PC-9 (cell line): ENCODE measurements around the gene ADAM8.

ENCODE experiments used
- EZH2 ChIP-seq: fragments of 200-600 bp; sonication (generic); IDR thresholded peaks from 2 replicates; pipeline ENCODE4 v1.8.0; 2017; ENCODE audit warnings: antibody characterized with exemption, low read depth
- TF ChIP-seq, protein P1 (sequence below): fragments of 200-600 bp; sonication (generic); conservative IDR thresholded peaks from 2 replicates; pipeline ENCODE4 v1.6.1; 2017; ENCODE audit warnings: mixed run types, antibody characterized with exemption, mild to moderate bottlenecking, moderate library complexity

DNA sequence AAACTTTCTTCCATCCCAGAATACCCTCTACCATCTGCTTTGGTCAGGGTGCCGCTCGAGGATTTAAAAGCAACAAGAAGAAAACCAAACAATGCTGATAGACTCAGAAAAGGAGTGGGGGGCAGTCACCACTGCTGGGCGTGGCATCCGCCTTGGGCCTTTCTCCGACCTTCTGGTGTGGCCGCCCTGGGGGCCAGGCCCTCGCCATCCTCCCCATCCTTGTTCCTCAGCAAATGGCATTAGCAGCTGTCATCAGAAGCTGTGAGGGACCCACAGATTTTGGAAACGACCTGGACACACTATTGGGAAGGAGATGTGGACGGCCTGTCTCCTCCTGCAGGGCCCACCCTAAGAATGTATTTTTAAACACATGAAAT is 36.1 kb upstream of the ADAM8 start:
- TF ChIP-seq, protein P1, sequence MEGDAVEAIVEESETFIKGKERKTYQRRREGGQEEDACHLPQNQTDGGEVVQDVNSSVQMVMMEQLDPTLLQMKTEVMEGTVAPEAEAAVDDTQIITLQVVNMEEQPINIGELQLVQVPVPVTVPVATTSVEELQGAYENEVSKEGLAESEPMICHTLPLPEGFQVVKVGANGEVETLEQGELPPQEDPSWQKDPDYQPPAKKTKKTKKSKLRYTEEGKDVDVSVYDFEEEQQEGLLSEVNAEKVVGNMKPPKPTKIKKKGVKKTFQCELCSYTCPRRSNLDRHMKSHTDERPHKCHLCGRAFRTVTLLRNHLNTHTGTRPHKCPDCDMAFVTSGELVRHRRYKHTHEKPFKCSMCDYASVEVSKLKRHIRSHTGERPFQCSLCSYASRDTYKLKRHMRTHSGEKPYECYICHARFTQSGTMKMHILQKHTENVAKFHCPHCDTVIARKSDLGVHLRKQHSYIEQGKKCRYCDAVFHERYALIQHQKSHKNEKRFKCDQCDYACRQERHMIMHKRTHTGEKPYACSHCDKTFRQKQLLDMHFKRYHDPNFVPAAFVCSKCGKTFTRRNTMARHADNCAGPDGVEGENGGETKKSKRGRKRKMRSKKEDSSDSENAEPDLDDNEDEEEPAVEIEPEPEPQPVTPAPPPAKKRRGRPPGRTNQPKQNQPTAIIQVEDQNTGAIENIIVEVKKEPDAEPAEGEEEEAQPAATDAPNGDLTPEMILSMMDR, result no peak
- TF ChIP-seq EZH2, result no peak
